Measurements from ENCODE around the gene ABHD13. TPM values are rescaled to one million over a fixed set of nuclear protein-coding genes. Genes with fewer than 3 reads are reported as not detected.

The ABHD13 gene
- 4.0 to 5.4 TPM (median 5.0 TPM) in 5 replicates for total RNA-seq (2022; extraction: Qiagen RNA extraction)

GRCh38 chr13:108218044-108218974, at the start of gene ABHD13:
Gene ABHD13 (plus strand): TSS chr13:108218392. CDS start chr13:108229219, 10,827 bp downstream.

GRCh38 chr13:108215436-108215835, 2.8 kb upstream of the ABHD13 start, which contains the start of gene LIG4:
Gene LIG4 (minus strand): TSS chr13:108215536. CDS start chr13:108211268, 4,268 bp downstream.

GRCh38 chr13:108269601-108270328, 51.6 kb downstream of the ABHD13 start, which contains the start of gene TNFSF13B:
Gene TNFSF13B (plus strand): TSS chr13:108269718. CDS start chr13:108269896, 178 bp downstream.

Other genes with a start within 250 kb of the ABHD13 start
- 4.3 to 5.1 TPM (median 4.8 TPM) in 5 replicates for gene LIG4, start 2.9 kb upstream of the ABHD13 start, total RNA-seq (2022; extraction: Qiagen RNA extraction)
- gene TNFSF13B, start 51.3 kb downstream of the ABHD13 start, total RNA-seq (2022; extraction: Qiagen RNA extraction), result 0.05 to 0.12 TPM (median 0.06 TPM) in 3 of 5 replicates, not detected in the others

Data from A549 treated with dexamethasone at 1 μM for 4 hours (cell line).